CD8-positive, alpha-beta memory T cell (primary cell): ENCODE results near the gene ATP5F1C. TPM values are rescaled to one million over a fixed set of nuclear protein-coding genes. Genes with fewer than 3 reads are reported as not detected.
"Not testable (repeated sequence)": the region's sequence is repeated elsewhere in the genome, so short reads cannot be mapped to it uniquely, and the experiment has no call there.

ENCODE experiments used
- CTCF ChIA-PET: fragments of 350-600 bp; sonication (Branson Sonifier 250); formaldehyde crosslinking; loops from one replicate; lab custom pipeline; 2021; ENCODE audit warnings: antibody characterized with exemption; lab: Charles Lee
- POLR2A ChIA-PET: fragments of 350-600 bp; sonication (Branson Sonifier 250); formaldehyde crosslinking; loops from one replicate; lab custom pipeline; 2021; ENCODE audit warnings: antibody characterized with exemption; lab: Charles Lee
- DNase-seq, 5 donors: peaks; one replicate each; pipeline versions ENCODE4 v3.0.0 to v3.0.0-alpha.2; 2020 to 2022; ENCODE audit warnings: mixed read lengths in 1 of 5
- H3K27ac ChIP-seq: one replicate; pipeline ENCODE4 v1.7.0; 2013; ENCODE audit warnings: low read depth, mild to moderate bottlenecking, low read length, moderate library complexity
- H3K27me3 ChIP-seq: 2 replicates; pipeline ENCODE4 v1.7.0; 2013; ENCODE audit warnings: low read length, mild to moderate bottlenecking; ENCODE audit not compliant: insufficient read depth, poor library complexity, severe bottlenecking
- H3K36me3 ChIP-seq: 2 replicates; pipeline ENCODE4 v1.7.0; 2013; ENCODE audit warnings: mild to moderate bottlenecking, low read length, moderate library complexity; ENCODE audit not compliant: insufficient read depth
- H3K4me1 ChIP-seq: 2 replicates; pipeline ENCODE4 v1.7.0; 2013; ENCODE audit warnings: mild to moderate bottlenecking, low read length, moderate library complexity; ENCODE audit not compliant: insufficient read depth
- H3K4me3 ChIP-seq: 2 replicates; pipeline ENCODE4 v1.7.0; 2013; ENCODE audit warnings: mild to moderate bottlenecking, low read length
- H3K9me3 ChIP-seq: 2 replicates; pipeline ENCODE4 v1.7.0; 2013; ENCODE audit warnings: mild to moderate bottlenecking, low read length
- H3K27ac Mint-ChIP-seq, 8 donors: one replicate each; pipeline ENCODE4 v1.8.0; 2020 to 2021; ENCODE audit warnings: mixed read lengths in 8 of 8, mild to moderate bottlenecking in 6 of 8, inconsistent platforms in 3 of 8, moderate library complexity in 3 of 8
- H3K27me3 Mint-ChIP-seq, 2 donors: one replicate each; pipeline ENCODE4 v1.8.0; 2020 to 2021; ENCODE audit warnings: mixed read lengths in 2 of 2, mild to moderate bottlenecking in 1 of 2, moderate library complexity in 1 of 2
- H3K36me3 Mint-ChIP-seq, 3 donors: one replicate each; pipeline ENCODE4 v1.8.0; 2020 to 2021; ENCODE audit warnings: mixed read lengths in 3 of 3, inconsistent platforms in 1 of 3, mild to moderate bottlenecking in 1 of 3
- H3K4me1 Mint-ChIP-seq, 3 donors: one replicate each; pipeline ENCODE4 v1.8.0; 2020 to 2021; ENCODE audit warnings: mixed read lengths in 3 of 3, inconsistent platforms in 1 of 3, mild to moderate bottlenecking in 1 of 3
- H3K4me3 Mint-ChIP-seq, 7 donors: one replicate each; pipeline ENCODE4 v1.8.0; 2020 to 2021; ENCODE audit warnings: mixed read lengths in 7 of 7, mild to moderate bottlenecking in 6 of 7, moderate library complexity in 4 of 7, inconsistent platforms in 2 of 7
- H3K9me3 Mint-ChIP-seq, 5 donors: one replicate each; pipeline ENCODE4 v1.8.0; 2020 to 2022; ENCODE audit warnings: mixed read lengths in 5 of 5, mild to moderate bottlenecking in 3 of 5, moderate library complexity in 2 of 5, inconsistent platforms in 1 of 5
- polyA plus RNA-seq: library from polyadenylated mRNA; unstranded; fragments of 300-500 nt; fragmentation: Illumina TruSeq; gene quantifications from one replicate; pipeline ENCODE4 v1.2.3, GENCODE V29; 2021
- total RNA-seq, 2 experiments: library from RNA; stranded (reverse); gene quantifications; one replicate each; pipeline ENCODE4 v1.2.3, GENCODE V29; 2021

Gene ATP5F1C
- total and polyA plus RNA-seq, 3 experiments from 2014 or later = 272 to 370 (median 309) TPM

DNA sequence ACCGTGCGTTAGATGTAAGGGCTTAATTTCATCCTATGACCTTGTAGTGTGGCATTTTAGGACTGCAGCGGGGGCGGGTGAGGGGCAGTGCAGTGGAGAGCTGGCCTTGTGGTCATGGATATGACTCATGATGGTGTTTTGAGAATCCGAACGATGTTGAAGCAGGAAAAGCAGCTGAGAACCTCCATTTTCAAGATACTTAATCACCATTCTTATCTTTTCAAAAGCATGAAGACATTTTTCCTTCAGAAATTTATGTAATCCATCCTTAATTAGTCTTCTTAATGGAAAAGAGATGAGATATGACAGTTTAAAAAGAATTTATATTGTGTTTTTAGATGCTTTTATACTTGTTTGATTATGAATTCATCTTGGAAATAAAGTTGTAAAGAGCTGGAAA lies 9.6 kb downstream of the ATP5F1C start:
- Histone ChIP-seq H3K36me3 (peaks cover 40% of the 10 kb centered on the region), H3K27me3 (no peaks in the 10 kb centered on the region), H3K4me3 (no peak overlapping the region), H3K4me1 (peaks cover 10% of the 10 kb centered on the region), H3K9me3 (no peaks in the 10 kb centered on the region), H3K27ac (no peak overlapping the region)
- Mint-ChIP-seq H3K4me3 (no peak overlapping the region), H3K9me3 (no peaks in the 10 kb centered on the region), H3K27me3 (no peaks in the 10 kb centered on the region), H3K36me3 (peaks cover 6 to 76% (median 22%) of the 10 kb centered on the region in 3 donors), H3K27ac (peak overlapping the region in 1 of 8 donors; percentile 33), H3K4me1 (peaks cover 39 to 45% (median 42%) of the 10 kb centered on the region in 3 donors)
- CTCF ChIA-PET = interaction anchor here (1.8 kb wide), 1 partner anchor 10 kb away, joined by 4 read pairs; the partner anchor contains the start of genes ATP5F1C and KIN
- POLR2A ChIA-PET = interaction anchor here (1.3 kb wide), 1 partner anchor 9 kb away, joined by 3 read pairs; the partner anchor contains the start of gene ATP5F1C
- DNase-seq = no peak

DNA sequence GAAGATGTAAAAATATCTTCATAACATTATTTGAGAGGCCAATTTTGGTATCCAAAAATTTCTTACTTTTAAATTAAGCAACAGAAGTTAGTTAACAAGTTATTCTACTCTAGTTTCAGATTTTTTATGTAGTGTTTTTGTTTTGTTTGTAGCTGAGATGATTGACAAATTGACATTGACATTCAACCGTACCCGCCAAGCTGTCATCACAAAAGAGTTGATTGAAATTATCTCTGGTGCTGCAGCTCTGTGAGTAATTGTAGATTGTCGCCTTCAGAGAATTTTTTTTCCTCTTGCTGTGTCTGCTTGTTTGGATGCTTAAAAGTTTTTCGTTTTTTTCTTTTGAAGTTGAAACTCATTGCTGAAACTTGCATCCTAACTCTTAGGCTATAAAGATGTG lies 14.6 kb downstream of the ATP5F1C start:
- Histone ChIP-seq H3K4me1 (no peaks in the 10 kb centered on the region), H3K4me3 (no peak overlapping the region), H3K36me3 (peaks cover 71% of the 10 kb centered on the region), H3K9me3 (no peaks in the 10 kb centered on the region), H3K27ac (no peak overlapping the region), H3K27me3 (no peaks in the 10 kb centered on the region)
- Mint-ChIP-seq H3K9me3 (no peaks in the 10 kb centered on the region), H3K4me1 (peaks cover 0 to 3% (median under 1%) of the 10 kb centered on the region in 3 donors), H3K27me3 (no peaks in the 10 kb centered on the region), H3K36me3 (peaks cover 5 to 88% (median 26%) of the 10 kb centered on the region in 3 donors), H3K4me3 (no peak overlapping the region), H3K27ac (no peak overlapping the region)
- ChIA-PET CTCF (no interaction called here), POLR2A (no interaction called here)
- DNase-seq = no peak

DNA sequence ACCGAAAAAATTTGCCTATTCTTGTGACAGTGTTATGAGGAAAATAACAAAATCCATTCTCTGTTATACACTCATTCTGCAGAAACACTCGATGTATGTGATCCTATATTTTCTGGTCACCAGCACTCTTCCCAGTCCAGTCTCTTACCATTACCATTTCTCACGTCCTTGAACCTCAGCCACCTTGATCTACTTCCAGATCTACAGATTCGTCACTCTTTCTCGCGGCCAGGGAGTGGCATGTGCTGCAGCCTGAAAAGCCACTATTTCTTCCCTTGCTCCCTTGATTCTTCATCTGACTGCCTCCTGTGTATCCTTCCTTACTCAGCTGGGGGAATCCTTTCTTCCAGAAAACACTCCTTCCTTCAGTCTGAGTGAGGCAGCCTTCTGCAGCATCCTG lies 16.2 kb downstream of the ATP5F1C start:
- H3K4me1 Mint-ChIP-seq = peaks cover 0 to 3% (median 0%) of the 10 kb centered on the region in 3 donors
- no peak for DNase-seq
- peaks cover 68% of the 10 kb centered on the region for H3K36me3 ChIP-seq
- H3K27me3 Mint-ChIP-seq = no peaks in the 10 kb centered on the region
- no peaks in the 10 kb centered on the region for H3K9me3 ChIP-seq
- no peaks in the 10 kb centered on the region for H3K4me1 ChIP-seq
- ChIA-PET CTCF (no interaction called here), POLR2A (no interaction called here)
- H3K27me3 ChIP-seq = no peaks in the 10 kb centered on the region
- no peak overlapping the region for H3K27ac ChIP-seq
- H3K9me3 Mint-ChIP-seq = no peaks in the 10 kb centered on the region
- H3K4me3 Mint-ChIP-seq = no peak overlapping the region
- no peak overlapping the region for H3K4me3 ChIP-seq
- peak overlapping the region in 1 of 8 donors; percentile 27 for H3K27ac Mint-ChIP-seq
- peaks cover 5 to 82% (median 26%) of the 10 kb centered on the region in 3 donors for H3K36me3 Mint-ChIP-seq

DNA sequence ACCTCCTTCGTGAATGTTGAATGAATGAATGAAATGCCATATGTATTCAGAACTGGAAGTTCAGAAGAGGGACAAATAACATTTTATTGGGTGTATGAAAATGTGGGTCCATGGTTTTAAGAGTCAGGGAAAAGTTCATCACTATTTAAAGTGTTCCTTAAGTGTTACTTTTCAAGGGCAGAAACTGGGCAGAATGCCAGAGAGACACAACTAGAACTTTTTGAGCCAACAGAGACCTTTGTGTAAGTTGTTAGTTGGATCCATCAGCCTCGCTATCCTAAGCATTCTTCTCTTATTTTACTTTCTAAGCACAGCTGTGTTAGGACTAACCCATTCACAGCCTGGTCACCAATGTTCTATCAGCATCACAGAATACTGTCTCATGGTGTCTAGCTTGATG lies 16.8 kb downstream of the ATP5F1C start:
- Histone ChIP-seq H3K27ac (no peak overlapping the region), H3K27me3 (no peaks in the 10 kb centered on the region), H3K36me3 (peaks cover 63% of the 10 kb centered on the region), H3K4me1 (no peaks in the 10 kb centered on the region), H3K9me3 (no peaks in the 10 kb centered on the region), H3K4me3 (no peak overlapping the region)
- CTCF ChIA-PET = no interaction called here
- Mint-ChIP-seq H3K4me3 (no peak overlapping the region), H3K27ac (peak overlapping the region in 2 of 8 donors; percentile 36 to 43), H3K36me3 (peaks cover 5 to 77% (median 25%) of the 10 kb centered on the region in 3 donors), H3K27me3 (no peaks in the 10 kb centered on the region), H3K9me3 (no peaks in the 10 kb centered on the region), H3K4me1 (peaks cover 0 to 3% (median 0%) of the 10 kb centered on the region in 3 donors)
- POLR2A ChIA-PET = no interaction called here
- DNase-seq = no peak

DNA sequence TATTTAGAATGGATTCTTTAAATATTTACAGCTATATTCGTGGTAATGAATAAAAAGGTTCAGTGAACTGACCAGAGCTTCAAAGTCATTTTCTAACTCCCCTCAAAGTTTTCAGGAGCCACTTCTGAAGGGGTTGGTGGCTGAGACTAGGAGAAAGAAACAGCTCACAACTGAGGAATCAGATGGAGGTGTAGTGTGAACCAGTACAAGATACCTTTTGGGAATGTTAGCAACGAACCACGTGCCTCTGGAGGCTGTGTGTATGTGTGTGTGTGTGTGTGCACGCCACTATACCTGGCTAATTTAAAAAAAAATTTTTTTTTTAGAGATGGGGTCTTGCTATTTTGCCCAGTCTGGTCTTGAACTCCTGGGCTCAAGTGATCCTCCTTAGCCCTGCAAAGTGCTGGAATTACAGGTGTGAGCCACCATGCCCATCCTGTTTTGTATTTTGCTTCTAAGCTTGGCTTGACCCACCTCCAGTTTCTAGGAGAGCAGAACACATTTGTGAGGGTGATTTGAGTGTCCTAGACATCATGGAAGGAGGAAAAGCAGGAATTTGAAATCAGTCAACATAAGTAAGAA lies 20.8 kb downstream of the ATP5F1C start:
- Histone ChIP-seq H3K27me3 (no peaks in the 10 kb centered on the region), H3K36me3 (peaks cover 28% of the 10 kb centered on the region), H3K4me3 (no peak overlapping the region), H3K4me1 (no peaks in the 10 kb centered on the region), H3K27ac (no peak overlapping the region), H3K9me3 (no peaks in the 10 kb centered on the region)
- H3K27me3 Mint-ChIP-seq = no peaks in the 10 kb centered on the region
- H3K4me3 Mint-ChIP-seq = no peak overlapping the region
- H3K4me1 Mint-ChIP-seq = no peaks in the 10 kb centered on the region
- H3K27ac Mint-ChIP-seq = no peak overlapping the region
- peaks cover 5 to 39% (median 11%) of the 10 kb centered on the region in 3 donors for H3K36me3 Mint-ChIP-seq
- no peak for DNase-seq
- POLR2A ChIA-PET = interaction anchor here (1.6 kb wide), 1 partner anchor 9 kb away, joined by 8 read pairs; the partner anchor contains the start of gene TAF3
- CTCF ChIA-PET = no interaction called here
- no peaks in the 10 kb centered on the region for H3K9me3 Mint-ChIP-seq

DNA sequence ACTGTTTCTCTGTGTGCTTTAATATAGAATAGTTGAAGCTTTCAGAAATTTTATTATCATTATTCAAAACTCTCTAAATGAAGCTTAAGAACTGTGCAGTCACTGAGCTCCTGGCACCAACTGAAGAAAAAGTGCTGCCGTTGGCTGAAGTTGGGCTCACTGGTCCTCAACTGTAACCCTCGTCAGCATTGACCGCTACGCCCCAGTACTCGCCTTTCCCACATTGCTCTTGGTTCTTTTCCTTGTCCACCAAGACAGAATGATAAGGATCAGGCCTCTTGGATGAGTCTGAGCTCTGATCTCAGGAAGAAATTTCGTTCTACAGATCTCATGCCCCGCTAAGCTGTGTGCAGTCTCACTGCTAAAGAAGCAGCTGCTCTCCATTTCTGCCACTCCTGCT lies 22.5 kb downstream of the ATP5F1C start:
- peaks cover 5 to 24% (median 5%) of the 10 kb centered on the region in 3 donors for H3K36me3 Mint-ChIP-seq
- POLR2A ChIA-PET = no interaction called here
- no peaks in the 10 kb centered on the region for H3K9me3 Mint-ChIP-seq

DNA sequence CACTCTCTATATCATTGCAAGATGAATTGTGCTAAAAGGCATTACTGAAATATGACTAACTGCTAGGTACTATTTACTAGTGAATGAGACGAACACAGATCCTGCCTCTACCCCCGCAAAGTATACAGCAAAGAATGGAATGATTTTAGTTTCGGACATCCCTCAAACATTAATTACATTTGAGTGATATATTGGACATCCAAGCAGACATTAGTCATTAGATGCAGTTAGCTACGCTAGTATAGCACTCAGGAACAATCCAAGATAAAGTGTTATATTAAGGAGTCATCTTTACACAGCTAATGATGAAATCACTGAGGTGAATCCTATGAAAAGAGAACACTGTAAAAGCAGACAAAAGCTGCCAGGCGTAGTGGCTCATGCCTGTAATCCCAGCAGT lies 23.0 kb downstream of the ATP5F1C start:
- no peak overlapping the region for H3K4me3 ChIP-seq
- H3K27me3 ChIP-seq = no peaks in the 10 kb centered on the region
- Mint-ChIP-seq H3K27ac (peak overlapping the region in 3 of 8 donors; percentile 2 to 7 (median 5)), H3K4me1 (no peaks in the 10 kb centered on the region), H3K4me3 (no peak overlapping the region), H3K36me3 (peaks cover 5 to 20% (median 5%) of the 10 kb centered on the region in 3 donors), H3K9me3 (no peaks in the 10 kb centered on the region), H3K27me3 (peaks cover 0 to 8% of the 10 kb centered on the region in 2 donors)
- H3K9me3 ChIP-seq = no peaks in the 10 kb centered on the region
- ChIA-PET CTCF (no interaction called here), POLR2A (interaction anchor here (0.5 kb wide), 1 partner anchor 34 kb away, joined by 7 read pairs; no protein-coding TSS in a partner anchor)
- H3K4me1 ChIP-seq = no peaks in the 10 kb centered on the region
- H3K36me3 ChIP-seq = peaks cover 10% of the 10 kb centered on the region
- no peak overlapping the region for H3K27ac ChIP-seq
- no peak for DNase-seq

More for the DNA sequence above, 22.5 kb downstream of the ATP5F1C start:
- no peak for DNase-seq
- H3K4me3 Mint-ChIP-seq = no peak overlapping the region
- peaks cover 13% of the 10 kb centered on the region for H3K36me3 ChIP-seq
- peaks cover 0 to 8% of the 10 kb centered on the region in 2 donors for H3K27me3 Mint-ChIP-seq
- H3K4me3 ChIP-seq = no peak overlapping the region
- H3K27ac ChIP-seq = no peak overlapping the region
- no peaks in the 10 kb centered on the region for H3K27me3 ChIP-seq
- H3K9me3 ChIP-seq = no peaks in the 10 kb centered on the region
- H3K27ac Mint-ChIP-seq = peak overlapping the region in 2 of 8 donors; percentile 2 to 24
- H3K4me1 Mint-ChIP-seq = no peaks in the 10 kb centered on the region
- no peaks in the 10 kb centered on the region for H3K4me1 ChIP-seq
- CTCF ChIA-PET = no interaction called here

DNA sequence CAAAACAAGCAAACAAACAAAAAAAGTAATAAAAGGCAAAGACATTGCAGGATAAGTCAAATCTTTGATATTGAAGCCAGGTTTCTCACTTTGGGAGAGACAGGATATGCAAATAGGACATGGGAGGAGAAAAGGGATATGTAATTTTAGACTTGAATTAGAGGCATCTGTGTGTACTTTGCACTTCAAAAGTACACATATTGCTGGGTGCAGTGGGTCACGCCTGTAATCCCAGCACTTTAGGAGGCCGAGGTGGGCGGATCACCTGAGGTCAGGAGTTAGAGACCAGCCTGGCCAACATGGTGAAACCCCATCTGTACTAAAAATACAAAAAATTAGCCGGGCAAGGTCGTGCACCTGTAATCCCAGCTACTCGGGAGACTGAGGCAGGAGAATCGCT lies 23.8 kb downstream of the ATP5F1C start:
- H3K4me3 ChIP-seq, H3K4me1 Mint-ChIP-seq, CTCF ChIA-PET, H3K27ac ChIP-seq, H3K27me3 ChIP-seq, H3K9me3 Mint-ChIP-seq, H3K27ac Mint-ChIP-seq, H3K36me3 ChIP-seq, H3K9me3 ChIP-seq, DNase-seq, H3K27me3 Mint-ChIP-seq, H3K4me1 ChIP-seq, H3K4me3 Mint-ChIP-seq, POLR2A ChIA-PET: not testable (repeated sequence)
- H3K36me3 Mint-ChIP-seq = peaks cover 3 to 15% (median 3%) of the 10 kb centered on the region in 3 donors
